ENCODE data around the gene XRCC4.

Gene XRCC4

GRCh38 chr5:83387041-83387440, 309.7 kb downstream of the XRCC4 start:
- no peak for DNase-seq (ENCODE audit: low spot score)

GRCh38 chr5:83388608-83389007, 311.3 kb downstream of the XRCC4 start:
- no peak for DNase-seq (ENCODE audit: low spot score)

GRCh38 chr5:83392766-83393503, 315.6 kb downstream of the XRCC4 start:
- no peak for DNase-seq (ENCODE audit: low spot score)

GRCh38 chr5:83393504-83393866, 316.1 kb downstream of the XRCC4 start:
- DNase-seq (ENCODE audit: low spot score), result no peak

- DNase-seq (ENCODE audit: low spot score), result no peak
Observed at GRCh38 chr5:83394190-83394589, 316.8 kb downstream of the XRCC4 start.

GRCh38 chr5:83396662-83397061, 319.3 kb downstream of the XRCC4 start:
- DNase-seq (ENCODE audit: low spot score), result no peak

GRCh38 chr5:83397658-83398057, 320.3 kb downstream of the XRCC4 start:
- no peak for DNase-seq (ENCODE audit: low spot score)

- no peak for DNase-seq (ENCODE audit: low spot score)
Observed at GRCh38 chr5:83400241-83400640, 322.9 kb downstream of the XRCC4 start.

- no peak for DNase-seq (ENCODE audit: low spot score)
Observed at GRCh38 chr5:83400701-83401100, 323.4 kb downstream of the XRCC4 start.

GRCh38 chr5:83401122-83401731, 323.9 kb downstream of the XRCC4 start:
- DNase-seq (ENCODE audit: low spot score), result peak; percentile 2

- DNase-seq (ENCODE audit: low spot score), result no peak
Observed at GRCh38 chr5:83401775-83402174, 324.4 kb downstream of the XRCC4 start.

Data from NAMALWA (cell line).